GM23338 (cell line): ENCODE results near the gene TFEB. TPM values are rescaled to one million over a fixed set of nuclear protein-coding genes. Genes with fewer than 3 reads are reported as not detected.

Experiments used
- ATAC-seq: fragments of 200-7000 bp; cut with Tn5 transposase; 3 replicates; pipeline ENCODE4 v1.9.1; 2020
- DNase-seq: peaks from one replicate; pipeline ENCODE4 v3.0.0-alpha.2; 2015; ENCODE audit warnings: low spot score
- H2AFZ ChIP-seq: fragments of 200-600 bp; sonication (generic); 2 replicates; pipeline ENCODE4 v1.8.0; 2016; ENCODE audit warnings: antibody characterized with exemption, mild to moderate bottlenecking, moderate library complexity
- H3F3A ChIP-seq: fragments of 200-600 bp; sonication (generic); replicated peaks from 2 replicates; pipeline ENCODE4 v1.8.0; 2017; ENCODE audit warnings: antibody characterized with exemption, mixed run types, low read depth
- H3K27ac ChIP-seq: fragments of 200-600 bp; sonication (generic); 2 replicates; pipeline ENCODE4 v1.6.1; 2016; ENCODE audit warnings: low read depth
- H3K27me3 ChIP-seq: fragments of 200-600 bp; sonication (generic); 2 replicates; pipeline ENCODE4 v1.8.0; 2016; ENCODE audit warnings: mild to moderate bottlenecking, mixed run types, moderate library complexity; ENCODE audit not compliant: insufficient read depth
- H3K36me3 ChIP-seq: fragments of 200-600 bp; sonication (generic); 2 replicates; pipeline ENCODE4 v1.8.0; 2016; ENCODE audit warnings: mild to moderate bottlenecking; ENCODE audit not compliant: insufficient read depth
- H3K4me1 ChIP-seq: fragments of 200-600 bp; sonication (generic); 2 replicates; pipeline ENCODE4 v1.8.0; 2016; ENCODE audit warnings: mild to moderate bottlenecking, moderate library complexity; ENCODE audit not compliant: insufficient read depth
- H3K4me2 ChIP-seq: fragments of 200-600 bp; sonication (generic); 2 replicates; pipeline ENCODE4 v1.7.1; 2017; ENCODE audit warnings: mixed run types
- H3K4me3 ChIP-seq: fragments of 200-600 bp; sonication (generic); 2 replicates; pipeline ENCODE4 v1.6.1; 2016; ENCODE audit warnings: mixed run types
- H3K79me2 ChIP-seq: fragments of 200-600 bp; sonication (generic); replicated peaks from 2 replicates; pipeline ENCODE4 v1.8.0; 2017; ENCODE audit warnings: mild to moderate bottlenecking; ENCODE audit not compliant: insufficient read depth
- H3K9me2 ChIP-seq: fragments of 200-600 bp; sonication (generic); 2 replicates; pipeline ENCODE4 v1.8.0; 2017; ENCODE audit not compliant: insufficient read depth
- H4K20me1 ChIP-seq: fragments of 200-600 bp; sonication (generic); replicated peaks from 2 replicates; pipeline ENCODE4 v1.8.0; 2017; ENCODE audit warnings: mild to moderate bottlenecking; ENCODE audit not compliant: insufficient read depth
- H3K27ac Mint-ChIP-seq: 2 replicates; pipeline ENCODE4 v1.8.0; 2020; ENCODE audit warnings: inconsistent platforms, mild to moderate bottlenecking, moderate library complexity, mixed read lengths
- H3K27me3 Mint-ChIP-seq: 3 replicates; pipeline ENCODE4 v1.8.0; 2022; ENCODE audit warnings: low read depth, mild to moderate bottlenecking, moderate library complexity, mixed read lengths, inconsistent platforms; ENCODE audit not compliant: insufficient read depth, poor library complexity
- H3K36me3 Mint-ChIP-seq: 3 replicates; pipeline ENCODE4 v1.8.0; 2021; ENCODE audit warnings: low read depth, mild to moderate bottlenecking, inconsistent platforms, moderate library complexity, mixed read lengths
- H3K4me1 Mint-ChIP-seq: 3 replicates; pipeline ENCODE4 v1.8.0; 2020; ENCODE audit warnings: mild to moderate bottlenecking, inconsistent platforms, mixed read lengths
- H3K4me3 Mint-ChIP-seq: 3 replicates; pipeline ENCODE4 v1.8.0; 2021; ENCODE audit warnings: moderate library complexity, mild to moderate bottlenecking, inconsistent platforms, mixed read lengths
- H3K9me3 Mint-ChIP-seq: 3 replicates; pipeline ENCODE4 v1.8.0; 2020; ENCODE audit warnings: moderate library complexity, mild to moderate bottlenecking, inconsistent platforms, mixed read lengths
- CREB1 ChIP-seq: fragments of 250-450 bp; sonication (Bioruptor Pico); IDR thresholded peaks from 2 replicates; pipeline ENCODE4 v1.5.0; 2020; ENCODE audit warnings: low read depth, mild to moderate bottlenecking, moderate library complexity
- CTCF ChIP-seq, 2 experiments: fragments of 200-600 bp in 1 of 2; sonication (generic) in 1 of 2; conservative IDR thresholded peaks; 2 replicates each; pipeline versions ENCODE4 v1.5.1 to v1.6.1; 2016 to 2017; ENCODE audit warnings: antibody characterized with exemption in 2 of 2, low read depth in 2 of 2, mild to moderate bottlenecking in 2 of 2, moderate library complexity in 1 of 2
- ETS1 ChIP-seq: IDR thresholded peaks from 2 replicates; pipeline ENCODE4 v1.6.1; 2016; ENCODE audit warnings: antibody characterized with exemption
- EZH2 ChIP-seq: fragments of 200-600 bp; sonication (generic); IDR thresholded peaks from one replicate; pipeline ENCODE4 v1.8.0; 2017; ENCODE audit warnings: antibody characterized with exemption, mild to moderate bottlenecking, low read depth; ENCODE audit not compliant: unreplicated experiment
- EZH2phosphoT487 ChIP-seq: fragments of 200-600 bp; sonication (generic); IDR thresholded peaks from one replicate; pipeline ENCODE4 v1.8.1; 2018; ENCODE audit warnings: antibody characterized with exemption; ENCODE audit not compliant: unreplicated experiment
- JUNB ChIP-seq: IDR thresholded peaks from one replicate; pipeline ENCODE4 v1.6.1; 2016; ENCODE audit warnings: antibody characterized with exemption; ENCODE audit not compliant: unreplicated experiment
- NANOG ChIP-seq: IDR thresholded peaks from 2 replicates; pipeline ENCODE4 v1.6.1; 2016; ENCODE audit warnings: antibody characterized with exemption, borderline replicate concordance
- POLR2AphosphoS5 ChIP-seq: IDR thresholded peaks from 2 replicates; pipeline ENCODE4 v1.6.1; 2016; ENCODE audit warnings: antibody characterized with exemption, low read depth
- REST ChIP-seq: IDR thresholded peaks from one replicate; pipeline ENCODE4 v1.6.1; 2018; ENCODE audit warnings: antibody characterized with exemption; ENCODE audit not compliant: unreplicated experiment
- STAT1 ChIP-seq: IDR thresholded peaks from one replicate; pipeline ENCODE4 v1.6.1; 2016; ENCODE audit warnings: antibody characterized with exemption; ENCODE audit not compliant: unreplicated experiment
- ZNF114 ChIP-seq: fragments of 250-450 bp; sonication (Bioruptor Pico); IDR thresholded peaks from 2 replicates; pipeline ENCODE4 v1.5.0; 2020; ENCODE audit warnings: mild to moderate bottlenecking, moderate library complexity
- ZNF331 ChIP-seq: fragments of 250-450 bp; sonication (Bioruptor Pico); IDR thresholded peaks from 2 replicates; pipeline ENCODE4 v1.5.0; 2020; ENCODE audit warnings: low read depth, mild to moderate bottlenecking, moderate library complexity
- ZNF462 ChIP-seq: fragments of 250-450 bp; sonication (Bioruptor Pico); IDR thresholded peaks from 2 replicates; pipeline ENCODE4 v1.5.0; 2020; ENCODE audit warnings: mild to moderate bottlenecking, moderate library complexity
- polyA plus RNA-seq: library from polyadenylated mRNA; unstranded; fragments of >200 nt; fragmentation: Nextera tagmentation; extraction: Ambion mirVana; gene quantifications from 2 replicates; pipeline ENCODE4 v1.2.1, GENCODE V29; 2016
- total RNA-seq: library from RNA; depleted of rRNA; stranded (reverse); fragments of >200 nt; shearing (Covaris generic); gene quantifications from 2 replicates; pipeline ENCODE4 v1.2.3, GENCODE V29; 2014

The TFEB gene
- total and polyA plus RNA-seq, 2 experiments from 2014 or later = 1.3 to 4.3 TPM

- TF ChIP-seq CTCF (conservative IDR thresholded peaks at IDR 0.05; ENCODE audit: low read depth in 2 of 2) = no peak
- TF ChIP-seq ZNF331 (CRISPR knock-in tag) = no peak
- no peak for TF ChIP-seq STAT1
- TF ChIP-seq ETS1 = no peak
- no peak for TF ChIP-seq NANOG
- TF ChIP-seq CREB1 = no peak
- TF ChIP-seq JUNB = no peak
- no peak for TF ChIP-seq ZNF114
- no peak for TF ChIP-seq EZH2
- no peak for TF ChIP-seq POLR2AphosphoS5
- TF ChIP-seq ZNF462 = no peak
- TF ChIP-seq REST = no peak
- no peak for TF ChIP-seq EZH2phosphoT487
- Mint-ChIP-seq H3K9me3 (no peaks in the 10 kb centered on the region), H3K27me3 (peaks cover 7% of the 10 kb centered on the region), H3K36me3 (no peaks in the 10 kb centered on the region), H3K4me1 (no peaks in the 10 kb centered on the region), H3K4me3 (no peak within 1 kb of the TSS), H3K27ac (no peak within 1 kb of the TSS)
- H3K9me2 ChIP-seq = no peaks in the 10 kb centered on the region
- no peak for DNase-seq
- H2AFZ ChIP-seq = no peak within 1 kb of the TSS; the same call in 1 of the 2 replicates
- H3K36me3 ChIP-seq = no peaks in the 10 kb centered on the region
- H3K27me3 ChIP-seq = no peaks in the 10 kb centered on the region
- no peaks in the 10 kb centered on the region for H3K79me2 ChIP-seq
- H3K27ac ChIP-seq = no peak within 1 kb of the TSS
- ATAC-seq = no peak
- H3K4me3 ChIP-seq = no peak within 1 kb of the TSS
- H3F3A ChIP-seq = no peaks in the 10 kb centered on the region
- H3K4me1 ChIP-seq = no peaks in the 10 kb centered on the region
- no peak within 1 kb of the TSS for H3K4me2 ChIP-seq
- no peaks in the 10 kb centered on the region for H4K20me1 ChIP-seq
These were observed 12.1 kb upstream of the TFEB start, which contains the start of gene PGC for GRCh38 chr6:41747256-41748101. TSS of gene PGC (minus strand) at chr6:41747397. CDS start at chr6:41747334, 63 bp downstream.
